Neural progenitor cell (in vitro differentiated cells): ENCODE results near the gene ABHD1. TPM values are rescaled to one million over a fixed set of nuclear protein-coding genes. Genes with fewer than 3 reads are reported as not detected.

Experiments
- DNase-seq: peaks from one replicate; pipeline ENCODE4 v3.0.0-alpha.2; 2016; ENCODE audit warnings: low spot score
- H2AFZ ChIP-seq: fragments of 200-600 bp; sonication (generic); replicated peaks from 2 replicates; pipeline ENCODE4 v1.6.1; 2016; ENCODE audit warnings: antibody characterized with exemption
- H3F3A ChIP-seq: fragments of 200-600 bp; sonication (generic); 2 replicates; pipeline ENCODE4 v1.6.1; 2016; ENCODE audit warnings: antibody characterized with exemption, low read depth
- H3K27ac ChIP-seq: fragments of 200-600 bp; sonication (generic); 2 replicates; pipeline ENCODE4 v1.5.1; 2016; ENCODE audit warnings: mild to moderate bottlenecking
- H3K27me3 ChIP-seq: fragments of 200-600 bp; sonication (generic); 2 replicates; pipeline ENCODE4 v1.6.1; 2016; ENCODE audit warnings: mild to moderate bottlenecking, moderate library complexity
- H3K36me3 ChIP-seq: fragments of 200-600 bp; sonication (generic); 2 replicates; pipeline ENCODE4 v1.5.1; 2016
- H3K4me1 ChIP-seq: fragments of 200-600 bp; sonication (generic); 2 replicates; pipeline ENCODE4 v1.6.1; 2016; ENCODE audit warnings: mixed run types
- H3K4me2 ChIP-seq: fragments of 200-600 bp; sonication (generic); 2 replicates; pipeline ENCODE4 v1.6.1; 2016
- H3K4me3 ChIP-seq: fragments of 200-600 bp; sonication (generic); 2 replicates; pipeline ENCODE4 v1.5.1; 2016
- H3K79me2 ChIP-seq: fragments of 200-600 bp; sonication (generic); 2 replicates; pipeline ENCODE4 v1.6.1; 2016; ENCODE audit warnings: low read depth
- H3K9ac ChIP-seq: fragments of 200-600 bp; sonication (generic); 2 replicates; pipeline ENCODE4 v1.6.1; 2016
- H3K9me3 ChIP-seq: fragments of 200-600 bp; sonication (generic); 2 replicates; pipeline ENCODE4 v1.5.1; 2016; ENCODE audit warnings: low read depth
- H4K20me1 ChIP-seq: fragments of 200-600 bp; sonication (generic); 2 replicates; pipeline ENCODE4 v1.6.1; 2016; ENCODE audit warnings: low read depth
- H3K27ac Mint-ChIP-seq: 3 replicates; pipeline ENCODE4 v1.8.0; 2021; ENCODE audit warnings: mixed read lengths
- H3K27me3 Mint-ChIP-seq: 2 replicates; pipeline ENCODE4 v1.8.0; 2022; ENCODE audit warnings: low read depth, mild to moderate bottlenecking, inconsistent platforms, moderate library complexity, mixed read lengths; ENCODE audit not compliant: insufficient read depth
- H3K36me3 Mint-ChIP-seq: 3 replicates; pipeline ENCODE4 v1.8.0; 2021; ENCODE audit warnings: mixed read lengths
- H3K4me1 Mint-ChIP-seq: 3 replicates; pipeline ENCODE4 v1.8.0; 2021; ENCODE audit warnings: mixed read lengths
- H3K4me3 Mint-ChIP-seq: 3 replicates; pipeline ENCODE4 v1.8.0; 2021; ENCODE audit warnings: mild to moderate bottlenecking, moderate library complexity, mixed read lengths
- H3K9me3 Mint-ChIP-seq: 3 replicates; pipeline ENCODE4 v1.8.0; 2020; ENCODE audit warnings: mixed read lengths
- EZH2 ChIP-seq: fragments of 200-600 bp; sonication (generic); IDR thresholded peaks from 2 replicates; pipeline ENCODE4 v1.6.1; 2017; ENCODE audit warnings: antibody characterized with exemption, mild to moderate bottlenecking, moderate library complexity
- EZH2phosphoT487 ChIP-seq: fragments of 200-600 bp; sonication (generic); IDR thresholded peaks from 2 replicates; pipeline ENCODE4 v1.6.1; 2017; ENCODE audit warnings: antibody characterized with exemption
- total RNA-seq: library from RNA; depleted of rRNA; stranded (reverse); fragments of >200 nt; gene quantifications from 2 replicates; pipeline ENCODE4 v1.2.3, GENCODE V29; 2015; ENCODE audit warnings: low replicate concordance
- TF ChIP-seq, protein P1 (sequence below): fragments of 200-600 bp; sonication (generic); IDR thresholded peaks from 2 replicates; pipeline ENCODE4 v1.5.1; 2017; ENCODE audit warnings: antibody characterized with exemption, mild to moderate bottlenecking

Gene ABHD1
- total RNA-seq, 1 donor from 2014 or later, result 0.65 TPM

- H3K27me3 Mint-ChIP-seq, result peaks cover 2% of the 10 kb centered on the region
These were observed 22.1 kb downstream of the ABHD1 start for GRCh38 chr2:27145682-27146081.

GRCh38 chr2:27147935-27148334 is 24.3 kb downstream of the ABHD1 start:
- Histone ChIP-seq H2AFZ (no peak overlapping the region), H3K27me3 (peaks cover 6% of the 10 kb centered on the region), H3K4me1 (no peaks in the 10 kb centered on the region), H3K4me2 (no peak overlapping the region), H3K79me2 (no peaks in the 10 kb centered on the region), H3K9me3 (no peaks in the 10 kb centered on the region), H3F3A (no peaks in the 10 kb centered on the region), H3K36me3 (no peaks in the 10 kb centered on the region), H3K27ac (no peak overlapping the region), H4K20me1 (no peaks in the 10 kb centered on the region), H3K9ac (no peak overlapping the region), H3K4me3 (no peak overlapping the region)
- no peak overlapping the region for H3K4me3 Mint-ChIP-seq
- no peaks in the 10 kb centered on the region for H3K4me1 Mint-ChIP-seq
- H3K27ac Mint-ChIP-seq, result no peak overlapping the region
- H3K27me3 Mint-ChIP-seq, result peaks cover 2% of the 10 kb centered on the region
- TF ChIP-seq EZH2phosphoT487, result no peak
- no peak for TF ChIP-seq EZH2
- TF ChIP-seq, protein P1, sequence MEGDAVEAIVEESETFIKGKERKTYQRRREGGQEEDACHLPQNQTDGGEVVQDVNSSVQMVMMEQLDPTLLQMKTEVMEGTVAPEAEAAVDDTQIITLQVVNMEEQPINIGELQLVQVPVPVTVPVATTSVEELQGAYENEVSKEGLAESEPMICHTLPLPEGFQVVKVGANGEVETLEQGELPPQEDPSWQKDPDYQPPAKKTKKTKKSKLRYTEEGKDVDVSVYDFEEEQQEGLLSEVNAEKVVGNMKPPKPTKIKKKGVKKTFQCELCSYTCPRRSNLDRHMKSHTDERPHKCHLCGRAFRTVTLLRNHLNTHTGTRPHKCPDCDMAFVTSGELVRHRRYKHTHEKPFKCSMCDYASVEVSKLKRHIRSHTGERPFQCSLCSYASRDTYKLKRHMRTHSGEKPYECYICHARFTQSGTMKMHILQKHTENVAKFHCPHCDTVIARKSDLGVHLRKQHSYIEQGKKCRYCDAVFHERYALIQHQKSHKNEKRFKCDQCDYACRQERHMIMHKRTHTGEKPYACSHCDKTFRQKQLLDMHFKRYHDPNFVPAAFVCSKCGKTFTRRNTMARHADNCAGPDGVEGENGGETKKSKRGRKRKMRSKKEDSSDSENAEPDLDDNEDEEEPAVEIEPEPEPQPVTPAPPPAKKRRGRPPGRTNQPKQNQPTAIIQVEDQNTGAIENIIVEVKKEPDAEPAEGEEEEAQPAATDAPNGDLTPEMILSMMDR, result no peak
- DNase-seq, result no peak
- H3K9me3 Mint-ChIP-seq, result peaks cover 2% of the 10 kb centered on the region
- H3K36me3 Mint-ChIP-seq, result no peaks in the 10 kb centered on the region

More at GRCh38 chr2:27145682-27146081, 22.1 kb downstream of the ABHD1 start:
- Histone ChIP-seq H3K9me3 (no peaks in the 10 kb centered on the region), H3K27me3 (peaks cover 12% of the 10 kb centered on the region), H3K9ac (no peak overlapping the region), H3K4me3 (no peak overlapping the region), H3F3A (no peaks in the 10 kb centered on the region), H3K4me1 (no peaks in the 10 kb centered on the region), H2AFZ (no peak overlapping the region), H3K36me3 (no peaks in the 10 kb centered on the region), H3K79me2 (no peaks in the 10 kb centered on the region), H3K27ac (no peak overlapping the region), H3K4me2 (no peak overlapping the region), H4K20me1 (no peaks in the 10 kb centered on the region)
- no peaks in the 10 kb centered on the region for H3K4me1 Mint-ChIP-seq
- H3K36me3 Mint-ChIP-seq, result no peaks in the 10 kb centered on the region
- TF ChIP-seq, protein P1, result no peak
- TF ChIP-seq EZH2phosphoT487, result no peak
- TF ChIP-seq EZH2, result no peak
- H3K27ac Mint-ChIP-seq, result no peak overlapping the region
- H3K9me3 Mint-ChIP-seq, result peaks cover 3% of the 10 kb centered on the region
- DNase-seq, result no peak
- H3K4me3 Mint-ChIP-seq, result no peak overlapping the region

GRCh38 chr2:27148801-27149439 is 25.3 kb downstream of the ABHD1 start, which contains the start of gene TCF23:
Gene TCF23, plus strand, starts transcription at chr2:27149004. Its CDS starts 130 bp downstream, at chr2:27149134.
- no peaks in the 10 kb centered on the region for H3K36me3 ChIP-seq
- H3K4me1 ChIP-seq, result no peaks in the 10 kb centered on the region
- peaks cover 2% of the 10 kb centered on the region for H3K9me3 Mint-ChIP-seq
- H3K27ac ChIP-seq, result no peak within 1 kb of the TSS
- DNase-seq, result no peak
- H3F3A ChIP-seq, result no peaks in the 10 kb centered on the region
- no peaks in the 10 kb centered on the region for H4K20me1 ChIP-seq
- H3K4me3 ChIP-seq, result no peak within 1 kb of the TSS
- no peaks in the 10 kb centered on the region for H3K36me3 Mint-ChIP-seq
- TF ChIP-seq EZH2phosphoT487, result no peak
- TF ChIP-seq, protein P1, result no peak
- no peak for TF ChIP-seq EZH2
- H3K4me1 Mint-ChIP-seq, result no peaks in the 10 kb centered on the region
- H3K9ac ChIP-seq, result no peak within 1 kb of the TSS
- H3K27me3 Mint-ChIP-seq, result peaks cover 4% of the 10 kb centered on the region
- no peaks in the 10 kb centered on the region for H3K9me3 ChIP-seq
- H3K4me3 Mint-ChIP-seq, result no peak within 1 kb of the TSS
- no peaks in the 10 kb centered on the region for H3K79me2 ChIP-seq
- no peak within 1 kb of the TSS for H2AFZ ChIP-seq
- no peaks in the 10 kb centered on the region for H3K27me3 ChIP-seq
- H3K4me2 ChIP-seq, result no peak within 1 kb of the TSS
- H3K27ac Mint-ChIP-seq, result no peak within 1 kb of the TSS
